GM23338 (cell line): Measurements from ENCODE around the gene SUV39H2. TPM values are rescaled to one million over a fixed set of nuclear protein-coding genes. Genes with fewer than 3 reads are reported as not detected.

Experiments
- ATAC-seq: fragments of 200-7000 bp; cut with Tn5 transposase; 3 replicates; pipeline ENCODE4 v1.9.1; 2020
- DNase-seq: peaks from one replicate; pipeline ENCODE4 v3.0.0-alpha.2; 2015; ENCODE audit warnings: low spot score
- H2AFZ ChIP-seq: fragments of 200-600 bp; sonication (generic); 2 replicates; pipeline ENCODE4 v1.8.0; 2016; ENCODE audit warnings: antibody characterized with exemption, mild to moderate bottlenecking, moderate library complexity
- H3F3A ChIP-seq: fragments of 200-600 bp; sonication (generic); replicated peaks from 2 replicates; pipeline ENCODE4 v1.8.0; 2017; ENCODE audit warnings: antibody characterized with exemption, mixed run types, low read depth
- H3K27ac ChIP-seq: fragments of 200-600 bp; sonication (generic); 2 replicates; pipeline ENCODE4 v1.6.1; 2016; ENCODE audit warnings: low read depth
- H3K27me3 ChIP-seq: fragments of 200-600 bp; sonication (generic); 2 replicates; pipeline ENCODE4 v1.8.0; 2016; ENCODE audit warnings: mild to moderate bottlenecking, mixed run types, moderate library complexity; ENCODE audit not compliant: insufficient read depth
- H3K36me3 ChIP-seq: fragments of 200-600 bp; sonication (generic); 2 replicates; pipeline ENCODE4 v1.8.0; 2016; ENCODE audit warnings: mild to moderate bottlenecking; ENCODE audit not compliant: insufficient read depth
- H3K4me1 ChIP-seq: fragments of 200-600 bp; sonication (generic); 2 replicates; pipeline ENCODE4 v1.8.0; 2016; ENCODE audit warnings: mild to moderate bottlenecking, moderate library complexity; ENCODE audit not compliant: insufficient read depth
- H3K4me2 ChIP-seq: fragments of 200-600 bp; sonication (generic); 2 replicates; pipeline ENCODE4 v1.7.1; 2017; ENCODE audit warnings: mixed run types
- H3K4me3 ChIP-seq: fragments of 200-600 bp; sonication (generic); 2 replicates; pipeline ENCODE4 v1.6.1; 2016; ENCODE audit warnings: mixed run types
- H3K79me2 ChIP-seq: fragments of 200-600 bp; sonication (generic); replicated peaks from 2 replicates; pipeline ENCODE4 v1.8.0; 2017; ENCODE audit warnings: mild to moderate bottlenecking; ENCODE audit not compliant: insufficient read depth
- H3K9me2 ChIP-seq: fragments of 200-600 bp; sonication (generic); 2 replicates; pipeline ENCODE4 v1.8.0; 2017; ENCODE audit not compliant: insufficient read depth
- H4K20me1 ChIP-seq: fragments of 200-600 bp; sonication (generic); replicated peaks from 2 replicates; pipeline ENCODE4 v1.8.0; 2017; ENCODE audit warnings: mild to moderate bottlenecking; ENCODE audit not compliant: insufficient read depth
- H3K27ac Mint-ChIP-seq: 2 replicates; pipeline ENCODE4 v1.8.0; 2020; ENCODE audit warnings: inconsistent platforms, mild to moderate bottlenecking, moderate library complexity, mixed read lengths
- H3K27me3 Mint-ChIP-seq: 3 replicates; pipeline ENCODE4 v1.8.0; 2022; ENCODE audit warnings: low read depth, mild to moderate bottlenecking, moderate library complexity, mixed read lengths, inconsistent platforms; ENCODE audit not compliant: insufficient read depth, poor library complexity
- H3K36me3 Mint-ChIP-seq: 3 replicates; pipeline ENCODE4 v1.8.0; 2021; ENCODE audit warnings: low read depth, mild to moderate bottlenecking, inconsistent platforms, moderate library complexity, mixed read lengths
- H3K4me1 Mint-ChIP-seq: 3 replicates; pipeline ENCODE4 v1.8.0; 2020; ENCODE audit warnings: mild to moderate bottlenecking, inconsistent platforms, mixed read lengths
- H3K4me3 Mint-ChIP-seq: 3 replicates; pipeline ENCODE4 v1.8.0; 2021; ENCODE audit warnings: moderate library complexity, mild to moderate bottlenecking, inconsistent platforms, mixed read lengths
- H3K9me3 Mint-ChIP-seq: 3 replicates; pipeline ENCODE4 v1.8.0; 2020; ENCODE audit warnings: moderate library complexity, mild to moderate bottlenecking, inconsistent platforms, mixed read lengths
- CREB1 ChIP-seq: fragments of 250-450 bp; sonication (Bioruptor Pico); IDR thresholded peaks from 2 replicates; pipeline ENCODE4 v1.5.0; 2020; ENCODE audit warnings: low read depth, mild to moderate bottlenecking, moderate library complexity
- POLR2AphosphoS5 ChIP-seq: IDR thresholded peaks from 2 replicates; pipeline ENCODE4 v1.6.1; 2016; ENCODE audit warnings: antibody characterized with exemption, low read depth
- ZNF331 ChIP-seq: fragments of 250-450 bp; sonication (Bioruptor Pico); IDR thresholded peaks from 2 replicates; pipeline ENCODE4 v1.5.0; 2020; ENCODE audit warnings: low read depth, mild to moderate bottlenecking, moderate library complexity
- long read RNA-seq: library from polyadenylated mRNA; unstranded; transcript quantifications from one replicate; pipeline ENCODE4 v2.0.0, GENCODE V29; 2020; ENCODE audit not compliant: unreplicated experiment
- polyA plus RNA-seq: library from polyadenylated mRNA; unstranded; fragments of >200 nt; fragmentation: Nextera tagmentation; extraction: Ambion mirVana; gene quantifications from 2 replicates; pipeline ENCODE4 v1.2.1, GENCODE V29; 2016
- total RNA-seq: library from RNA; depleted of rRNA; stranded (reverse); fragments of >200 nt; shearing (Covaris generic); gene quantifications from 2 replicates; pipeline ENCODE4 v1.2.3, GENCODE V29; 2014; rRNA removed
- TF ChIP-seq, protein P1 (sequence below): IDR thresholded peaks from one replicate; pipeline ENCODE4 v1.6.1; 2018; ENCODE audit warnings: antibody characterized with exemption; ENCODE audit not compliant: unreplicated experiment
- TF ChIP-seq, protein P2 (sequence below): fragments of 250-450 bp; sonication (Bioruptor Pico); IDR thresholded peaks from 2 replicates; pipeline ENCODE4 v1.5.0; 2020; ENCODE audit warnings: mild to moderate bottlenecking, moderate library complexity
- TF ChIP-seq, protein P3 (sequence below), 2 experiments: fragments of 200-600 bp in 1 of 2; sonication (generic) in 1 of 2; conservative IDR thresholded peaks; 2 replicates each; pipeline versions ENCODE4 v1.5.1 to v1.6.1; 2016 to 2017; ENCODE audit warnings: antibody characterized with exemption in 2 of 2, low read depth in 2 of 2, mild to moderate bottlenecking in 2 of 2, moderate library complexity in 1 of 2

Gene SUV39H2, protein sequence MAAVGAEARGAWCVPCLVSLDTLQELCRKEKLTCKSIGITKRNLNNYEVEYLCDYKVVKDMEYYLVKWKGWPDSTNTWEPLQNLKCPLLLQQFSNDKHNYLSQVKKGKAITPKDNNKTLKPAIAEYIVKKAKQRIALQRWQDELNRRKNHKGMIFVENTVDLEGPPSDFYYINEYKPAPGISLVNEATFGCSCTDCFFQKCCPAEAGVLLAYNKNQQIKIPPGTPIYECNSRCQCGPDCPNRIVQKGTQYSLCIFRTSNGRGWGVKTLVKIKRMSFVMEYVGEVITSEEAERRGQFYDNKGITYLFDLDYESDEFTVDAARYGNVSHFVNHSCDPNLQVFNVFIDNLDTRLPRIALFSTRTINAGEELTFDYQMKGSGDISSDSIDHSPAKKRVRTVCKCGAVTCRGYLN
- 49.2 and 59.1 TPM in 2 replicates for total RNA-seq
- 30.4 and 33.3 TPM in 2 replicates for polyA plus RNA-seq
- long read RNA-seq, transcript SUV39H2-202 (6 exons, 1,233 nt), result minor isoform, 7 of 29 reads
- long read RNA-seq, transcript SUV39H2-205 (5 exons, 2,959 nt), result major isoform, 13 of 29 reads
- long read RNA-seq, partial matches to known transcripts, result 2 of 29 reads
- long read RNA-seq, other reads (novel, unspliced or antisense), result 5 of 29 reads

DNA sequence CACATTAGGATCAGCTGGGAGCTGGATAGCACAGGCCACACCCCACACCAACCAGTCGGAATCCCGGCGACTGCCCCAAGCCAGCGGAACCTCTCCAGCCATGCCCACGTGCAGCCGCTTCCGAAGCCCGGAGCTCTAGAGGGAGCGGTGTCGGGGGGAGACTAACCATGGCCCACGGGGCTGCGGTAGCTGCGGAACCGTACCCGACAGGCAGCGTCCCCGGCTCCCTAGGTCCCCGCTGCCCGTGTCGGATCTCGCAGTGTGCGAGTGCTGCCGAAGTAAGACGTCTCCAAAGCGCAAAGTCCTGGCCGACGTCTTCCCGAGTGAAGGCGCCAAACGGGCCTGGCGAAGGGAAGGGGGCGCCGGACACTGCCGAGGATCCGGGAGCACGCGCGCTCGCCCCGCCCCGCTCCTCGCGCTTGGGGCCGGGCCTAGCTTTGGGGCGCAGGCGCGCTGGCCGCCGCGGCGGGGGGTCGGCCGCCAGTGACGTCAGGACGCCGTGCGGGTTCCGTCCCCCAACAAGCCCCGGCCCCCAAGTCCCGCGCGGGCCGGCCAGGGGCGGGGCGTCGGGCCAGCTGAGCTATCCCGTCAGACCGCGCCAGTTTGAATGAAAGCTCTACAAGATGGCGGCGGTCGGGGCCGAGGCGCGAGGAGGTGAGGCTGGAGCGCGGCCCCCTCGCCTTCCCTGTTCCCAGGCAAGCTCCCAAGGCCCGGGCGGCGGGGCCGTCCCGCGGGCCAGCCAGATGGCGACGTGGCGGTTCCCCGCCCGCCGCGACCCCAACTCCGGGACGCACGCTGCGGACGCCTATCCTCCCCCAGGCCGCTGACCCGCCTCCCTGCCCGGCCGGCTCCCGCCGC, at the start of gene SUV39H2:
Gene SUV39H2, plus strand, starts transcription at position 601 of the 858 bp plus-strand sequence. Its CDS starts 23 bp downstream, at position 624.
- H3K36me3 Mint-ChIP-seq, result peaks cover 8% of the 10 kb centered on the region
- H2AFZ ChIP-seq, result peak within 1 kb of the TSS; percentile 43; the same call in 1 of the 2 replicates
- peak within 1 kb of the TSS; percentile 98 for H3K27ac Mint-ChIP-seq

More for the DNA sequence above, at the start of gene SUV39H2:
- TF ChIP-seq ZNF331 (CRISPR knock-in tag), result no peak
- TF ChIP-seq, protein P1, sequence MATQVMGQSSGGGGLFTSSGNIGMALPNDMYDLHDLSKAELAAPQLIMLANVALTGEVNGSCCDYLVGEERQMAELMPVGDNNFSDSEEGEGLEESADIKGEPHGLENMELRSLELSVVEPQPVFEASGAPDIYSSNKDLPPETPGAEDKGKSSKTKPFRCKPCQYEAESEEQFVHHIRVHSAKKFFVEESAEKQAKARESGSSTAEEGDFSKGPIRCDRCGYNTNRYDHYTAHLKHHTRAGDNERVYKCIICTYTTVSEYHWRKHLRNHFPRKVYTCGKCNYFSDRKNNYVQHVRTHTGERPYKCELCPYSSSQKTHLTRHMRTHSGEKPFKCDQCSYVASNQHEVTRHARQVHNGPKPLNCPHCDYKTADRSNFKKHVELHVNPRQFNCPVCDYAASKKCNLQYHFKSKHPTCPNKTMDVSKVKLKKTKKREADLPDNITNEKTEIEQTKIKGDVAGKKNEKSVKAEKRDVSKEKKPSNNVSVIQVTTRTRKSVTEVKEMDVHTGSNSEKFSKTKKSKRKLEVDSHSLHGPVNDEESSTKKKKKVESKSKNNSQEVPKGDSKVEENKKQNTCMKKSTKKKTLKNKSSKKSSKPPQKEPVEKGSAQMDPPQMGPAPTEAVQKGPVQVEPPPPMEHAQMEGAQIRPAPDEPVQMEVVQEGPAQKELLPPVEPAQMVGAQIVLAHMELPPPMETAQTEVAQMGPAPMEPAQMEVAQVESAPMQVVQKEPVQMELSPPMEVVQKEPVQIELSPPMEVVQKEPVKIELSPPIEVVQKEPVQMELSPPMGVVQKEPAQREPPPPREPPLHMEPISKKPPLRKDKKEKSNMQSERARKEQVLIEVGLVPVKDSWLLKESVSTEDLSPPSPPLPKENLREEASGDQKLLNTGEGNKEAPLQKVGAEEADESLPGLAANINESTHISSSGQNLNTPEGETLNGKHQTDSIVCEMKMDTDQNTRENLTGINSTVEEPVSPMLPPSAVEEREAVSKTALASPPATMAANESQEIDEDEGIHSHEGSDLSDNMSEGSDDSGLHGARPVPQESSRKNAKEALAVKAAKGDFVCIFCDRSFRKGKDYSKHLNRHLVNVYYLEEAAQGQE, result peak; percentile 14
- TF ChIP-seq POLR2AphosphoS5, result peak; percentile 92
- TF ChIP-seq, protein P2, sequence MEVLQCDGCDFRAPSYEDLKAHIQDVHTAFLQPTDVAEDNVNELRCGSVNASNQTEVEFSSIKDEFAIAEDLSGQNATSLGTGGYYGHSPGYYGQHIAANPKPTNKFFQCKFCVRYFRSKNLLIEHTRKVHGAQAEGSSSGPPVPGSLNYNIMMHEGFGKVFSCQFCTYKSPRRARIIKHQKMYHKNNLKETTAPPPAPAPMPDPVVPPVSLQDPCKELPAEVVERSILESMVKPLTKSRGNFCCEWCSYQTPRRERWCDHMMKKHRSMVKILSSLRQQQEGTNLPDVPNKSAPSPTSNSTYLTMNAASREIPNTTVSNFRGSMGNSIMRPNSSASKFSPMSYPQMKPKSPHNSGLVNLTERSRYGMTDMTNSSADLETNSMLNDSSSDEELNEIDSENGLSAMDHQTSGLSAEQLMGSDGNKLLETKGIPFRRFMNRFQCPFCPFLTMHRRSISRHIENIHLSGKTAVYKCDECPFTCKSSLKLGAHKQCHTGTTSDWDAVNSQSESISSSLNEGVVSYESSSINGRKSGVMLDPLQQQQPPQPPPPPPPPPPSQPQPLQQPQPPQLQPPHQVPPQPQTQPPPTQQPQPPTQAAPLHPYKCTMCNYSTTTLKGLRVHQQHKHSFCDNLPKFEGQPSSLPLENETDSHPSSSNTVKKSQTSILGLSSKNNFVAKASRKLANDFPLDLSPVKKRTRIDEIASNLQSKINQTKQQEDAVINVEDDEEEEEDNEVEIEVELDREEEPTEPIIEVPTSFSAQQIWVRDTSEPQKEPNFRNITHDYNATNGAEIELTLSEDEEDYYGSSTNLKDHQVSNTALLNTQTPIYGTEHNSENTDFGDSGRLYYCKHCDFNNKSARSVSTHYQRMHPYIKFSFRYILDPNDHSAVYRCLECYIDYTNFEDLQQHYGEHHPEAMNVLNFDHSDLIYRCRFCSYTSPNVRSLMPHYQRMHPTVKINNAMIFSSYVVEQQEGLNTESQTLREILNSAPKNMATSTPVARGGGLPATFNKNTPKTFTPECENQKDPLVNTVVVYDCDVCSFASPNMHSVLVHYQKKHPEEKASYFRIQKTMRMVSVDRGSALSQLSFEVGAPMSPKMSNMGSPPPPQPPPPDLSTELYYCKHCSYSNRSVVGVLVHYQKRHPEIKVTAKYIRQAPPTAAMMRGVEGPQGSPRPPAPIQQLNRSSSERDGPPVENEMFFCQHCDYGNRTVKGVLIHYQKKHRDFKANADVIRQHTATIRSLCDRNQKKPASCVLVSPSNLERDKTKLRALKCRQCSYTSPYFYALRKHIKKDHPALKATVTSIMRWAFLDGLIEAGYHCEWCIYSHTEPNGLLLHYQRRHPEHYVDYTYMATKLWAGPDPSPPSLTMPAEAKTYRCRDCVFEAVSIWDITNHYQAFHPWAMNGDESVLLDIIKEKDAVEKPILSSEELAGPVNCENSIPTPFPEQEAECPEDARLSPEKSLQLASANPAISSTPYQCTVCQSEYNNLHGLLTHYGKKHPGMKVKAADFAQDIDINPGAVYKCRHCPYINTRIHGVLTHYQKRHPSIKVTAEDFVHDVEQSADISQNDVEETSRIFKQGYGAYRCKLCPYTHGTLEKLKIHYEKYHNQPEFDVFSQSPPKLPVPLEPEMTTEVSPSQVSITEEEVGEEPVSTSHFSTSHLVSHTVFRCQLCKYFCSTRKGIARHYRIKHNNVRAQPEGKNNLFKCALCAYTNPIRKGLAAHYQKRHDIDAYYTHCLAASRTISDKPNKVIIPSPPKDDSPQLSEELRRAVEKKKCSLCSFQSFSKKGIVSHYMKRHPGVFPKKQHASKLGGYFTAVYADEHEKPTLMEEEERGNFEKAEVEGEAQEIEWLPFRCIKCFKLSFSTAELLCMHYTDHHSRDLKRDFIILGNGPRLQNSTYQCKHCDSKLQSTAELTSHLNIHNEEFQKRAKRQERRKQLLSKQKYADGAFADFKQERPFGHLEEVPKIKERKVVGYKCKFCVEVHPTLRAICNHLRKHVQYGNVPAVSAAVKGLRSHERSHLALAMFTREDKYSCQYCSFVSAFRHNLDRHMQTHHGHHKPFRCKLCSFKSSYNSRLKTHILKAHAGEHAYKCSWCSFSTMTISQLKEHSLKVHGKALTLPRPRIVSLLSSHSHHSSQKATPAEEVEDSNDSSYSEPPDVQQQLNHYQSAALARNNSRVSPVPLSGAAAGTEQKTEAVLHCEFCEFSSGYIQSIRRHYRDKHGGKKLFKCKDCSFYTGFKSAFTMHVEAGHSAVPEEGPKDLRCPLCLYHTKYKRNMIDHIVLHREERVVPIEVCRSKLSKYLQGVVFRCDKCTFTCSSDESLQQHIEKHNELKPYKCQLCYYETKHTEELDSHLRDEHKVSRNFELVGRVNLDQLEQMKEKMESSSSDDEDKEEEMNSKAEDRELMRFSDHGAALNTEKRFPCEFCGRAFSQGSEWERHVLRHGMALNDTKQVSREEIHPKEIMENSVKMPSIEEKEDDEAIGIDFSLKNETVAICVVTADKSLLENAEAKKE (CRISPR knock-in tag), result no peak
- TF ChIP-seq CREB1 (CRISPR knock-in tag), result peak; percentile 92
- TF ChIP-seq, protein P3, sequence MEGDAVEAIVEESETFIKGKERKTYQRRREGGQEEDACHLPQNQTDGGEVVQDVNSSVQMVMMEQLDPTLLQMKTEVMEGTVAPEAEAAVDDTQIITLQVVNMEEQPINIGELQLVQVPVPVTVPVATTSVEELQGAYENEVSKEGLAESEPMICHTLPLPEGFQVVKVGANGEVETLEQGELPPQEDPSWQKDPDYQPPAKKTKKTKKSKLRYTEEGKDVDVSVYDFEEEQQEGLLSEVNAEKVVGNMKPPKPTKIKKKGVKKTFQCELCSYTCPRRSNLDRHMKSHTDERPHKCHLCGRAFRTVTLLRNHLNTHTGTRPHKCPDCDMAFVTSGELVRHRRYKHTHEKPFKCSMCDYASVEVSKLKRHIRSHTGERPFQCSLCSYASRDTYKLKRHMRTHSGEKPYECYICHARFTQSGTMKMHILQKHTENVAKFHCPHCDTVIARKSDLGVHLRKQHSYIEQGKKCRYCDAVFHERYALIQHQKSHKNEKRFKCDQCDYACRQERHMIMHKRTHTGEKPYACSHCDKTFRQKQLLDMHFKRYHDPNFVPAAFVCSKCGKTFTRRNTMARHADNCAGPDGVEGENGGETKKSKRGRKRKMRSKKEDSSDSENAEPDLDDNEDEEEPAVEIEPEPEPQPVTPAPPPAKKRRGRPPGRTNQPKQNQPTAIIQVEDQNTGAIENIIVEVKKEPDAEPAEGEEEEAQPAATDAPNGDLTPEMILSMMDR (conservative IDR thresholded peaks at IDR 0.05; ENCODE audit: low read depth in 2 of 2), result 0 out of 4 replicates have a peak, but pooled peaks of 1 of the 2 experiments have one; percentile 5
- Mint-ChIP-seq H3K9me3 (no peaks in the 10 kb centered on the region), H3K4me1 (peaks cover 36% of the 10 kb centered on the region), H3K27me3 (peaks cover 5% of the 10 kb centered on the region), H3K4me3 (peak within 1 kb of the TSS; percentile 99)
- no peaks in the 10 kb centered on the region for H3K9me2 ChIP-seq
- peaks cover 27% of the 10 kb centered on the region for H3K4me1 ChIP-seq
- peak; percentile 80 for ATAC-seq
- peak within 1 kb of the TSS; percentile 96 for H3K27ac ChIP-seq
- H3K36me3 ChIP-seq, result no peaks in the 10 kb centered on the region; the same call in 1 of the 2 replicates
- no peaks in the 10 kb centered on the region for H3F3A ChIP-seq
- DNase-seq, result peak; percentile 96
- no peaks in the 10 kb centered on the region for H3K27me3 ChIP-seq
- H4K20me1 ChIP-seq, result peaks cover 19% of the 10 kb centered on the region
- peak within 1 kb of the TSS; percentile 93 for H3K4me2 ChIP-seq
- H3K79me2 ChIP-seq, result peaks cover 56% of the 10 kb centered on the region
- peak within 1 kb of the TSS; percentile 73 for H3K4me3 ChIP-seq
